ENCODE data around the gene MARK4. TPM values are rescaled to one million over a fixed set of nuclear protein-coding genes. Genes with fewer than 3 reads are reported as not detected.

Gene MARK4
- total RNA-seq, 2 experiments from 2014 or later: 24.8 to 26.1 TPM

DNA sequence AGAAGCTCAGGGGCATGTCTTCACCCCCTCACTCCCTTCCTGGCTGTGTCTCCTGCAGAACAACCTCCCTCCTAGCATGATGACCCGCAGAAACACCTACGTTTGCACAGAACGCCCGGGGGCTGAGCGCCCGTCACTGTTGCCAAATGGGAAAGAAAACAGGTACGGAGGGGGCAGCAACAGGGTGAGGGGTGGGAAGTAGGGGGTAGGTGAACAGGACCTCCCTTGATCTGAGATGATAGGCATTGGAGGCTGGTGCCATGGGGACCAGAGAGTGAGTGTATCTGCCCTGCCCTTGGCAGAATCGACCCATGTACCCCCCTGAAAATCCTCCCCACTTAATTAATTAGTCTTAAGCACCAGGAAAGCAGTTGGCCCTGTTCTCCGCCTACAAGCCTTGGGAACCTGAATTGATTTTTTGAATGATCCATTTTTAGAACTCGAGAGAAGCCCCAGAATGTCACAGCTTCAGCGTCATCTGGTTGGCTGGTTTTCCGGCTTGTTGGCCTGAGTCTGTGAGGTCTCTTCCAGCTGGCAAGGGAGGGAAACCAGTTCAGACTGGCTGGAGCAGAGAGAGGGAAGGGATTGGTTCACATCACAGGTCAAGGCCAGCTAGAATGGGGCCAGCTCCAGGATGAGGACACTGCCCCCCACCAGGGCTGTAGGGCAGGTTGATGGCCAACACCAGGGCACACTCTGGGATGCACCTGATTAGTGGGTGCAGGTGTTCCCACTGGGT is 43.4 kb downstream of the MARK4 start:
- no peak overlapping the region for H3K4me3 Mint-ChIP-seq
- no peaks in the 10 kb centered on the region for H3K27me3 Mint-ChIP-seq
- no peak for ATAC-seq (ENCODE audit: low read depth)
- no peak overlapping the region for H3K27ac Mint-ChIP-seq
- POLR2A ChIA-PET: no interaction called here
- no peak for DNase-seq
- H3K9me3 Mint-ChIP-seq: no peaks in the 10 kb centered on the region
- H3K4me1 Mint-ChIP-seq: no peaks in the 10 kb centered on the region
- H3K36me3 Mint-ChIP-seq: peaks cover 7% of the 10 kb centered on the region

DNA sequence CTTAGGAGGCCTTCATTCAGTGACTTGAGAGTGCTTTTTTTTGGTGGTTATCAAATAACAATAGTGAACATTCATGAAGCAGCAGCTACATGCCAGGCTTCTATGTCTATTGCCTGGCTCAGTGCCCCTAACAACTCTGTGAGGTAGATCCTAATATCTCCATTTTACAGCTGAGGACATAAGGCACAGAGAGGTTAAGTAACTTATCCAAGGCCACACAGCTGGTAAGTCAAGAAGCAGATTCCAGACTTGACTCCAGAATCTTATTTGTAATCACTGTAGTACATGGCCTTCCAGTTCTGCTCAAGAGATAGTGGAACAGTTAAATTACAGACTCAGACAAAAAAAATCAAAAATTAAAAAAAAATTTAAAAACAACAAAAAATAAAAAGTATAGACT is 44.8 kb downstream of the MARK4 start:
- no peaks in the 10 kb centered on the region for H3K9me3 Mint-ChIP-seq
- peaks cover 7% of the 10 kb centered on the region for H3K36me3 Mint-ChIP-seq
- H3K4me1 Mint-ChIP-seq: no peaks in the 10 kb centered on the region
- H3K27ac Mint-ChIP-seq: no peak overlapping the region
- no peak overlapping the region for H3K4me3 Mint-ChIP-seq
- DNase-seq (no peak), ATAC-seq (ENCODE audit: low read depth) (no peak)
- POLR2A ChIA-PET: no interaction called here
- no peaks in the 10 kb centered on the region for H3K27me3 Mint-ChIP-seq

DNA sequence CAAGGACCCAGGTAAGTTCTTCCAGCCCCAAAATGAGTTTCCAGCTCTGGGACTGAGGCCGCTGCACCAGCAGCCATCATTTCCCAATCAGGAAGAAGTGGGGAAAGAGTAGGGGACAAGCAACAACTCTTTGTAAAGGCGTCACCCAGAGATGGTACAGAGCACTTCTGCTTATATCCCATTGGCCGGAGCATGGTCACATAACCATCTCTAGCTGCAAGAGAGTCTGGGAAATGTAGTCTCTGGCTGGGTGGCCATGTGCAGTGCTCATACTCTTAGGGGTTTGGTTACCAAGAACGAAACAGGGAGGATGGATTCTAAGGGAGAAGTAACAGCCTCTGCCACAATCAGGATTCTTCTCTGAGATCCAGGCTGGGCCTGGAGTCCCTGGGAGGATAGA is 45.3 kb downstream of the MARK4 start:
- Mint-ChIP-seq H3K27ac (no peak overlapping the region), H3K9me3 (no peaks in the 10 kb centered on the region), H3K4me3 (no peak overlapping the region), H3K36me3 (peaks cover 7% of the 10 kb centered on the region), H3K4me1 (no peaks in the 10 kb centered on the region), H3K27me3 (no peaks in the 10 kb centered on the region)
- POLR2A ChIA-PET: no interaction called here
- ATAC-seq (ENCODE audit: low read depth) (no peak), DNase-seq (no peak)

DNA sequence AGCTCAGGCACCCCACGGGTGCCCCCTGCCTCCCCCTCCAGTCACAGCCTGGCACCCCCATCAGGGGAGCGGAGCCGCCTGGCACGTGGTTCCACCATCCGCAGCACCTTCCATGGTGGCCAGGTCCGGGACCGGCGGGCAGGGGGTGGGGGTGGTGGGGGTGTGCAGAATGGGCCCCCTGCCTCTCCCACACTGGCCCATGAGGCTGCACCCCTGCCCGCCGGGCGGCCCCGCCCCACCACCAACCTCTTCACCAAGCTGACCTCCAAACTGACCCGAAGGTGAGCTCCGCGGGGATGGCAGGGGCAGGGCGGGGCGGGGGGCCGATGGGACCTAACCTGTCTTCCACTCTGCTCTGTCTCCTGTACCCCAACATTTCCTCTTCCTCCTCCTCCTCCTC is 46.6 kb downstream of the MARK4 start:
- ATAC-seq (ENCODE audit: low read depth) (no peak), DNase-seq (no peak)
- Mint-ChIP-seq H3K36me3 (peaks cover 4% of the 10 kb centered on the region), H3K4me1 (no peaks in the 10 kb centered on the region), H3K9me3 (no peaks in the 10 kb centered on the region), H3K27ac (no peak overlapping the region), H3K4me3 (no peak overlapping the region), H3K27me3 (no peaks in the 10 kb centered on the region)
- POLR2A ChIA-PET: no interaction called here

DNA sequence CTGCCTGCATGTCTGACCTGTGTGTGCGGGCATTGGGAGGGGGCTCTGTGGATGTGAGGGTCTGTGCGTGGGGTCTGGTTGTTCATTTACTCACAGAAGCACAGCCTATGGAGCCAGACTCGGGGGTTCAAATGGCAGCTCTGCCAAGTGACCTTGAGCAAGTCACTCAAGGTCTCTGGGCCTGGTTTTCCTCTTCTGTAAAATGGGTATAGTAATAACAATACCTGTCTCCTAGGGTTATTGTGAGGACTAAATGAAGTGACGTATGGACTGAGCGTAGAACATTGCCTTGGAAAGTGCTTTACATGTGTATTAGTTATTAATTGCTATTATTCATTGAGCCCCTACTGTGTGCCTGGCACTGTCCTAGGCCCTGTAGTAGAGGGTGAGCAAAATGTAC is 47.2 kb downstream of the MARK4 start:
- H3K27me3 Mint-ChIP-seq: no peaks in the 10 kb centered on the region
- H3K36me3 Mint-ChIP-seq: peaks cover 3% of the 10 kb centered on the region
- H3K9me3 Mint-ChIP-seq: no peaks in the 10 kb centered on the region
- no peak overlapping the region for H3K4me3 Mint-ChIP-seq
- no peak for DNase-seq
- no peaks in the 10 kb centered on the region for H3K4me1 Mint-ChIP-seq
- POLR2A ChIA-PET: no interaction called here
- ATAC-seq (ENCODE audit: low read depth): no peak
- H3K27ac Mint-ChIP-seq: no peak overlapping the region

DNA sequence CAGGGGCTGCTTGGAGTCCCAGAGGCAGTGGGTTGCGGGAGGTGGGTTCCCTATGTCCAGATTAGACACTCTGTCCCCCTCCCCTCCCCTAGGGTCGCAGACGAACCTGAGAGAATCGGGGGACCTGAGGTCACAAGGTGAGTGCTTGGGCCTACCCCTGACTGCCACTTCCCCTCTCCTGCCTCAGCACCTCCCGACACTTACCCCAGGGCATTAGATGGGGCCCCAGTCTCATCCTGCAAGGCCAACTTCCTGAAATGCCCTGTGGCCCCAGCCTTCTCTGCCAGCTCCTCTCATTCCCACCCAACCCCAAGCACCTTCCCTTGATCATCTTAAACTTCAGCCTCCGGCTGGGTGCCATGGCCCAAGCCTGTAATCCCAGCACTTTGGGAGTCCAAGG is 48.6 kb downstream of the MARK4 start:
- Mint-ChIP-seq H3K9me3 (no peaks in the 10 kb centered on the region), H3K27ac (no peak overlapping the region), H3K4me1 (no peaks in the 10 kb centered on the region), H3K27me3 (no peaks in the 10 kb centered on the region), H3K36me3 (no peaks in the 10 kb centered on the region), H3K4me3 (no peak overlapping the region)
- POLR2A ChIA-PET: no interaction called here
- ATAC-seq (ENCODE audit: low read depth) (no peak), DNase-seq (no peak)

DNA sequence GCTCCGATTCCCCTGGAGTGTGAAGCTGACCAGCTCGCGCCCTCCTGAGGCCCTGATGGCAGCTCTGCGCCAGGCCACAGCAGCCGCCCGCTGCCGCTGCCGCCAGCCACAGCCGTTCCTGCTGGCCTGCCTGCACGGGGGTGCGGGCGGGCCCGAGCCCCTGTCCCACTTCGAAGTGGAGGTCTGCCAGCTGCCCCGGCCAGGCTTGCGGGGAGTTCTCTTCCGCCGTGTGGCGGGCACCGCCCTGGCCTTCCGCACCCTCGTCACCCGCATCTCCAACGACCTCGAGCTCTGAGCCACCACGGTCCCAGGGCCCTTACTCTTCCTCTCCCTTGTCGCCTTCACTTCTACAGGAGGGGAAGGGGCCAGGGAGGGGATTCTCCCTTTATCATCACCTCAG is 51.3 kb downstream of the MARK4 start:
- H3K4me1 Mint-ChIP-seq: no peaks in the 10 kb centered on the region
- H3K4me3 Mint-ChIP-seq: no peak overlapping the region
- DNase-seq (no peak), ATAC-seq (ENCODE audit: low read depth) (no peak)
- H3K27ac Mint-ChIP-seq: no peak overlapping the region
- POLR2A ChIA-PET: no interaction called here
- no peaks in the 10 kb centered on the region for H3K36me3 Mint-ChIP-seq
- H3K9me3 Mint-ChIP-seq: no peaks in the 10 kb centered on the region
- no peaks in the 10 kb centered on the region for H3K27me3 Mint-ChIP-seq

DNA sequence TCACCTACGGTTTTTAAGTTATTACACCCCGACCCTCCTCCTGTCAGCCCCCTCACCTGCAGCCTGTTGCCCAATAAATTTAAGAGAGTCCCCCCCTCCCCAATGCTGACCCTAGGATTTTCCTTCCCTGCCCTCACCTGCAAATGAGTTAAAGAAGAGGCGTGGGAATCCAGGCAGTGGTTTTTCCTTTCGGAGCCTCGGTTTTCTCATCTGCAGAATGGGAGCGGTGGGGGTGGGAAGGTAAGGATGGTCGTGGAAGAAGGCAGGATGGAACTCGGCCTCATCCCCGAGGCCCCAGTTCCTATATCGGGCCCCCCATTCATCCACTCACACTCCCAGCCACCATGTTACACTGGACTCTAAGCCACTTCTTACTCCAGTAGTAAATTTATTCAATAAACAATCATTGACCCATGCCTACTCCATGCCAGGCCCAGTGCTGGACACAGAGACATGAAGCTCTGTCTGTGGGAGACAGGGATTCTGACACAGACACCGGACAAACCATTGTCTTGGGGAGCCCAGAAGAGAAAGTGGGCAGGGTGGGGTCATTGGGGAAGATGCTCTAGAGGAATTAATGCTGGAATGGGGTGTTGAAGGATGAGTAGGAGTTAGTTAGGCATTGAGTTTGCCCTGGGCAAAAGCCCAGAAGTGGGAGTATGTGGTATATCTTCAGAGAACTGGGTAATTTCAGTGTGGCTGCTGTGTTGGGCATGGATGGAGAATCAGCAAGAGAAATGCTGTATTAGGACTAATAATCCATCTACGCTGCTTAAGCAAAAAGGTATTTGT is 52.4 kb downstream of the MARK4 start:
- DNase-seq: no peak
- Mint-ChIP-seq H3K27me3 (no peaks in the 10 kb centered on the region), H3K36me3 (no peaks in the 10 kb centered on the region), H3K4me1 (no peaks in the 10 kb centered on the region), H3K9me3 (no peaks in the 10 kb centered on the region), H3K27ac (no peak overlapping the region), H3K4me3 (no peak overlapping the region)
- ATAC-seq (ENCODE audit: low read depth): no peak
- POLR2A ChIA-PET: interaction anchor here (0.7 kb wide), 1 partner anchor 13 kb away, joined by 3 read pairs; no protein-coding TSS in a partner anchor

DNA sequence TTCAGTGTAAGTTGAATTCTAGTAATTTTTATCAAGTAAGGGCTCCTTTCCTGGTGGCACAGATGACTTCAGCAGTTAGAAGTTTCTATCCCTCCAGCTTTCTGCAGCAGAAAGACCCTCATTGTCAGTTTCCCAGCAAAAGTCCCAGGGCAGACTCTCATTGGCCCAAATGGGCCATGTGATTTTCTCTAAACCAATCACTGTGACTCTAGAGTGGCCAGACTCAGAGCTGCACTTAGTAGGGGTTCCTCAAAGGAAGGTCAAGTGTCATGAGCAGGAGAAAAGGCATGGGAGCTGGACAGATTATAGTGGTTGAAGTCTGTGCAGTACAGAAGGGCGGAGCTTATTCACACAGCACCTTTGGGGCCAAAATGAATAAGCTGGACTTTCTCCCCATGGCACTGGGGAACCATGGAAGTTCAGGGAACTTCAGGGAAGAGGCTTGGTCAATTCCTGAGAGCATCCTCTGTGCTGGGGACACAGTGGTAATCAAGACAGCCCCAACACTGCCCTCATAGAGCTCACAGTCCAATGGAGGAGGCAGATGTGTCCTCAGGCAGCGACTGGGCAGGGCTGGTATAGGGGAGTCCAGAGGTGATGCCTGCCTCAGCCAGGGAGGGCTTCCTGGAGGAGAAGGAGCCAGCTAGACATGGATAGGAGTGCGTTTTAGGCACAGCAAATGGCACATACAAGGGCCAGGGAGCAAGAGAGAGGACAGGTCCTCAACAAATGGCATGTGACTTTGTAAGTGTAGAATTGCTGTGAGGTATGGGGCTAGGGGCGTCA is 53.3 kb downstream of the MARK4 start:
- ATAC-seq (ENCODE audit: low read depth) (no peak), DNase-seq (no peak)
- H3K27ac Mint-ChIP-seq: no peak overlapping the region
- H3K27me3 Mint-ChIP-seq: no peaks in the 10 kb centered on the region
- H3K4me3 Mint-ChIP-seq: no peak overlapping the region
- no peaks in the 10 kb centered on the region for H3K9me3 Mint-ChIP-seq
- no peaks in the 10 kb centered on the region for H3K4me1 Mint-ChIP-seq
- H3K36me3 Mint-ChIP-seq: no peaks in the 10 kb centered on the region
- POLR2A ChIA-PET: no interaction called here

DNA sequence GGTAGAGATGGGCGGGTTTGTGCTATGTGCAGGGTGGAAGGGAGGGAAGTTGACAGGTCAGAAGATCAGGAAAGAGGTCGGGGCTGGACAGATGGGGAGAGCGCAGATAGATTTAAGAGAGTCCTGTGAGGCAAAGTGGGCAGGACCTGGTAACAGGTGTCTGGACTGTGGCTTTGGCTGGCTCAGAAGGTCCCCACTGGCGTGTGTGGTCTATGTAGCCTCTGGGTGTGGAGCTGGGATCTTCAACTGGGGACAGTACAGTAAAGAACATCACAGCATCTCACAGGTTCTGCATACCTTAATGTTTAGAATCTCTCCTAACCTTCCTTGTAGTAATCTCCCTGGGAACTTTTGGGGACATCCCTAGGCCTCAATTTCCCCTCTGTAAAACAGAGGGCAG is 53.9 kb downstream of the MARK4 start:
- DNase-seq (no peak), ATAC-seq (ENCODE audit: low read depth) (no peak)
- Mint-ChIP-seq H3K36me3 (no peaks in the 10 kb centered on the region), H3K27ac (no peak overlapping the region), H3K27me3 (no peaks in the 10 kb centered on the region), H3K4me3 (no peak overlapping the region), H3K4me1 (no peaks in the 10 kb centered on the region), H3K9me3 (no peaks in the 10 kb centered on the region)
- POLR2A ChIA-PET: no interaction called here

DNA sequence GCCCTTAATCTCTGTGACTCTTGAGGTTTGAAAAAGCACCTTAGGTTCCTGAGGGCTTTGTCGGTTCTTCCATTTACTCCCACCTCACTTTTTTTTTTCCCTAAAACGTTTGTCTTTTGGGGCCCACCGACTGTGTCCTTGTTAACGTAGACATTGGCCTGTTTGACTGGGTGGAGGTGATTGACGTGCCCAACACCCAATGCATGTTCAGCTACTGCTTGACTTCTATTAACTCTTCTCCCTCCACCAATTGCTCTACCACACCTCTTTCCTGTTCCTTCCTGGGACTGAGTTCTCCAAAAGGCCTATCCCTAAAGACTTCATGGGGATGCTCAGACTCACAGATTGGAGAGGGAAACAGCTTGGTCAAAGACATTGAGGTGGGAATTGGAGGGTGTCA is 54.4 kb downstream of the MARK4 start:
- no peak for ATAC-seq (ENCODE audit: low read depth)
- Mint-ChIP-seq H3K27me3 (no peaks in the 10 kb centered on the region), H3K27ac (no peak overlapping the region), H3K36me3 (no peaks in the 10 kb centered on the region), H3K9me3 (no peaks in the 10 kb centered on the region), H3K4me1 (no peaks in the 10 kb centered on the region), H3K4me3 (no peak overlapping the region)
- POLR2A ChIA-PET: no interaction called here
- no peak for DNase-seq

DNA sequence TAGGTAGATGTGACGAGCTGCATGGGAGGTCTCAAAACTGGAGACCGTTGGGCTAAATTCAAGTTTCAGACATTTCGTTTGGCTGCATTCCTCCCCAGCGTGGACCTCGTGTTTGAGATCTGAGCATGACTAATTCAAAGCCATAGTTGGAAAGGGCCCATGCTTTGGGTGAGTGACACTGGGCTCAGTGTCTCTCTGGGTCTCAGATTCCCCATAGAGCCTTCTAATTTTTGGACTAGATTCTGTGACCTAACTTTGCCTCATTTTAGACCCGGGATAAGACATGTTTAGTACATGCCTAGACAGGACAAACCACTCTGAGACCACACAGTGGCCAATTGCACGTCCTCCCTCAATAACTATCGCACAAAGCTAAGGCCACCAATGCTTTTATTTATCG is 55.0 kb downstream of the MARK4 start:
- no peaks in the 10 kb centered on the region for H3K27me3 Mint-ChIP-seq
- H3K4me1 Mint-ChIP-seq: no peaks in the 10 kb centered on the region
- POLR2A ChIA-PET: no interaction called here
- DNase-seq (no peak), ATAC-seq (ENCODE audit: low read depth) (no peak)
- no peaks in the 10 kb centered on the region for H3K9me3 Mint-ChIP-seq
- H3K4me3 Mint-ChIP-seq: no peak overlapping the region
- H3K36me3 Mint-ChIP-seq: no peaks in the 10 kb centered on the region
- H3K27ac Mint-ChIP-seq: no peak overlapping the region

DNA sequence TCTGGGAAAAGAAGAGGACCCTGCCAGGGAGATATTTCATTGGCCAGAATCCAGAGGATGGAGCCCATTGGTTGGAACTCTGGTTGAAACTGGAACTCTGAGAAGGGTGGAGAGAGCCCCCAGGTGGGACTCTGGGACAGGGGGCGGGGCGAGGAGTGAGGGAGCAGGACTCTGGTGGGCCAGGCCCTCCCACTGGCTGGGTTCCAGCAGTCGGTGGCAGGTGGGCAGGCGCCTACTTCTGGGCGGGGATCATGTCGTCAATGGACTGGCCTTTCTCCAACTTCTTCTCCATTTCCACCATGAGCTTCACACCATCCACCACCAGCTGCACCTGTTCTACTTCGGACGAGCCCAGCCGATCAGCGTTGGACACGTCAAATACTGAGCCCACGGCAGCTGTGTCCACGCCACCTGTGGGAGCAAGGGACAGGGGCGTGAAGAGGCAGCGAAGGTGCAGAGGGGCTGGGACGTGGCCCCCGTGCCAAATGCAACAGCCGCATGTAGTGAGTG is 55.5 kb downstream of the MARK4 start:
- POLR2A ChIA-PET: interaction anchor here (0.6 kb wide), 1 partner anchor 41 kb away, joined by 5 read pairs; no protein-coding TSS in a partner anchor
- Mint-ChIP-seq H3K27ac (no peak overlapping the region), H3K36me3 (no peaks in the 10 kb centered on the region), H3K4me1 (peaks cover 2% of the 10 kb centered on the region), H3K27me3 (no peaks in the 10 kb centered on the region), H3K4me3 (no peak overlapping the region), H3K9me3 (no peaks in the 10 kb centered on the region)
- ATAC-seq (ENCODE audit: low read depth): no peak
- DNase-seq: no peak
